ENCODE results near the gene PSMD14. TPM values are rescaled to one million over a fixed set of nuclear protein-coding genes. Genes with fewer than 3 reads are reported as not detected.

Gene PSMD14
- total and polyA plus RNA-seq, 2 of the 13 experiments (the other 11 are each of a cell fraction or from before 2014, with no cell fraction given), result 60.6 to 149 TPM

- TF ChIP-seq ARID5B (CRISPR knock-in tag; IDR thresholded peaks at IDR 0.05) (no peak), ZNF790 (CRISPR knock-in tag; IDR thresholded peaks at IDR 0.05; ENCODE audit: borderline replicate concordance) (no peak), ZNF564 (CRISPR knock-in tag; IDR thresholded peaks at IDR 0.05) (no peak), KMT2A (CRISPR knock-in tag; IDR thresholded peaks at IDR 0.05) (no peak), ZIK1 (CRISPR knock-in tag; IDR thresholded peaks at IDR 0.05; ENCODE audit: borderline replicate concordance, low read depth) (no peak)
These were observed 71.5 kb downstream of the PSMD14 start (continued) for GRCh38 chr2:161379740-161380139.

- Histone ChIP-seq H3K27me3 (ENCODE audit: control insufficient read depth in 1 of 2, insufficient read depth in 2 of 2, low read length in 2 of 2) (no peaks in the 10 kb centered on the region), H3K27ac (ENCODE audit: extremely low read length, insufficient read depth, low read length) (no peak overlapping the region), H2AFZ (ENCODE audit: low read length) (no peak overlapping the region), H3K4me1 (ENCODE audit: insufficient read depth, low read length) (no peaks in the 10 kb centered on the region), H3K4me2 (ENCODE audit: low read depth, low read length) (no peak overlapping the region), H3K36me3 (replicated peaks in 1 of 2; ENCODE audit: control insufficient read depth in 1 of 2, insufficient read depth in 2 of 2, low read length in 2 of 2) (peaks cover 3 to 17% of the 10 kb centered on the region in 2 experiments; a peak in 4 of 5 replicates), H3K4me3 (replicated peaks in 1 of 3; ENCODE audit: insufficient read depth in 1 of 3, low read depth in 2 of 3, low read length in 3 of 3) (no peak overlapping the region), H3K79me2 (ENCODE audit: insufficient read depth, low read length) (no peaks in the 10 kb centered on the region), H3K9ac (ENCODE audit: insufficient read depth, low read depth, low read length) (no peak overlapping the region), H3K9me3 (ENCODE audit: low read length) (no peaks in the 10 kb centered on the region), H4K20me1 (ENCODE audit: insufficient read depth, low read length) (no peaks in the 10 kb centered on the region)
- TF ChIP-seq SRSF1 (optimal IDR thresholded peaks at IDR 0.05; ENCODE audit: low read depth, low read length) (no peak), MYC (CRISPR knock-in tag; IDR thresholded peaks at IDR 0.05; ENCODE audit: borderline replicate concordance) (no peak), JARID2 (CRISPR knock-in tag; IDR thresholded peaks at IDR 0.05; ENCODE audit: insufficient replicate concordance) (no peak), GLI4 (CRISPR knock-in tag; IDR thresholded peaks at IDR 0.05; ENCODE audit: borderline replicate concordance) (no peak), ZNF317 (CRISPR knock-in tag; IDR thresholded peaks at IDR 0.05) (no peak), MTERF4 (CRISPR knock-in tag; IDR thresholded peaks at IDR 0.05) (no peak), TOE1 (CRISPR knock-in tag; IDR thresholded peaks at IDR 0.05) (no peak), JUND (CRISPR knock-in tag; IDR thresholded peaks at IDR 0.05) (no peak), MIER3 (CRISPR knock-in tag; IDR thresholded peaks at IDR 0.05; ENCODE audit: borderline replicate concordance) (no peak), ARNT (IDR thresholded peaks at IDR 0.05) (no peak), CCAR2 (optimal IDR thresholded peaks at IDR 0.05; ENCODE audit: low read depth, low read length) (no peak), MAFF (IDR thresholded peaks at IDR 0.05; ENCODE audit: low read depth, low read length) (no peak), DZIP1 (CRISPR knock-in tag; IDR thresholded peaks at IDR 0.05) (no peak)
- DNase-seq (ENCODE audit: low spot score) (no peak), ATAC-seq (no peak), FAIRE-seq (no peak)
- BruUV-seq (replicated peaks), result no TSS peak
- intact Hi-C loops (cut with micrococcal nuclease; ENCODE audit: unreplicated experiment) (no loop called here), in situ Hi-C loops (cut with HindIII; ENCODE audit: extremely low pct_ligation_motif_present, low pct_unique_long_range_greater_than_20kb) (no loop called here)
- CTCF ChIA-PET (ENCODE audit: low intra/inter-chr PET ratio, low total read pairs), result no interaction called here
- POLR2A ChIA-PET, result no interaction called here
- WGBS (ENCODE audit: low lambda C conversion rate), result 96% methylated on average over 3 of the region's 3 CpGs
These were observed 73.3 kb downstream of the PSMD14 start for GRCh38 chr2:161381546-161381945.

Measured in HepG2 (cell line).